Lung microvascular endothelial cell (primary cell): ENCODE data around the gene CPZ. TPM values are rescaled to one million over a fixed set of nuclear protein-coding genes. Genes with fewer than 3 reads are reported as not detected.
"Not testable (repeated sequence)": the region's sequence is repeated elsewhere in the genome, so short reads cannot be mapped to it uniquely, and the experiment has no call there.

ENCODE experiments used
- DNase-seq, 2 donors: peaks; one replicate each; pipeline versions ENCODE4 v3.0.0 to v3.0.0-alpha.2; 2010; ENCODE audit warnings: low read depth in 2 of 2
- total RNA-seq: library from RNA; depleted of rRNA; stranded (reverse); fragments of >200 nt; gene quantifications from 2 replicates; pipeline ENCODE4 v1.2.1, GENCODE V29; 2014

Gene CPZ
- total RNA-seq, 1 donor from 2014 or later, result not detected

- not testable (repeated sequence) for DNase-seq
These were observed 43.5 kb downstream of the CPZ start for GRCh38 chr4:8635897-8636554.

DNA sequence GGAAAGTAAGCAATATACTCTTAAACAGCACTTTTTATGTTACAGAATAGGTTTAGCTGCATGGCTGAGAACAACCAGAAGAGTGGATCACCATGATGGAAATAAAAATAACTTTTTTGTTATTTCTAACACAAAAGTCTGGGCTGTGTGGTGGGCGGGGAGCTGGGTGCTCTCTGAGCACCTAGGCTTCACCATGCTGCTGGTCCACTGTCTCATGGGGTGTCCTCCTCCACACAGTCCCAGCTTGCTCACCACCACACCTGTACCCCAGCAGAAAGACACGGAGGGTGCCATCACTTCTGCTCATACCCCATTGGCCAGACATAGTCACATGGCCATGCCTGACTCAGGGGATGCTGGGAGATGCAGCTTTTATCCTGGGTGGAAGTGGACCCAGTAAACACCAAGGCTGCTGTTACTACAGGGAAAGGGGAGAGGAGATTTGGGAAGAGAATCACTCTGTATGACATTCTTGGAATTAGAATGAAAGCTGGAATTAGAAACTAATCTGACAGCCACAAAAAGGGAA, 45.0 kb downstream of the CPZ start:
- DNase-seq, result no peak

GRCh38 chr4:8639021-8639420, 46.5 kb downstream of the CPZ start:
- DNase-seq, result no peak

- DNase-seq, result no peak
These were observed 47.5 kb downstream of the CPZ start for GRCh38 chr4:8639777-8640720.

GRCh38 chr4:8640816-8641215, 48.3 kb downstream of the CPZ start:
- no peak for DNase-seq

DNA sequence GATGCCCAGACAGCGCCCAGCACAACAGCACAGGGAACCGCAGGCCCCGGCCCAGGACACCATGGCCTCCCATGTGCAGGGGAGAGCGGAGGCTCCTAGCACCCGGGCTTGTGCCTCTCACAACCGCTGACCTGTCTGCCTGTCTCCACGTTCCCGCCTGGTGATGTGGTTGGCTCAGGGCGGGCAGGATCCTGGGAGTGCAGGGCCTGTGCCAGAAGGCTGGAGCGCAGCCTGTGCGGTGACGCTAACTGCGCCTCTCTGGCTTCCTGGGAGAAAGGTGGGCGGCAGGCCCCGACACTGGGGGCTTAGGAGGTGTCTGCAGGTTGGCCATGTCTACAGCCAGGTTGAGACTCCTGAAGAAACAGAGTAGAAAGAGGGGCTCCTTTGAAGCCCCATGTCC, 48.7 kb downstream of the CPZ start:
- no peak for DNase-seq

DNA sequence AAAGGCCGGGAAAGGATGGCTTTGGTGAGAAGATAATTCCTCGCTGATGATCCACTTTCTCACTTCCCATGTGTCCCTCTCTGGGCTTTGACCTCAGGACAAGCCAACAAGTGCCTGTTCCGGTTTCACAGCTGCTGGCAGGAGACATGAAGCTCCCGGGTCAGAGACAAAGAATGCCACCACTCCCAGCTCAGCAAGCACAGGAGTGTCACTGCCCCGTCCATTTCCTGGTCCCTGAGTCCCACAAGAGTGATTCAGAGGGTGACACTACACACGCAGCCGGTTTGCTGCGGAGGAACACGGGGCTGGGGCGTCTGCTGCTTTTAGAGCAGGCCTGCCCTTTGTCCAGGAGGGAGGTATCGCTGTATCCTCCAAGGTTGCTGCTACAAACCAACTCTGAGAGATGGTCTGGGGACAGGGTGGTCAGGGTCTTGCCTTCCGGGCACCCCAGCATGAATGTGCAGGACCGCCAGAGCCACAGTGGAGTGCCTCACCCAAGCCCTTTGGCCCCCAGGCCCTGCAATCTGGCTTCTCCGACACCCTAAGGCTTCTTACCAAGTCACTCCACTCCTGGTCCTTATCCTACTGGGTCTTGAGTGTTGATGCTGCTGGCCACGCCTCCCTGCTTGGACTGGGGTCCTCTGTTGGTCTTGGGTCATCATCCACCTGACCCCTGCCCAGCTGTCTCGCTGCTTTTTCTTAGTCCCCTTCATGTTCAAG, 49.5 kb downstream of the CPZ start:
- DNase-seq, result no peak

- DNase-seq, result no peak
These were observed 50.2 kb downstream of the CPZ start for GRCh38 chr4:8642651-8643321.

- no peak for DNase-seq
These were observed 50.9 kb downstream of the CPZ start for GRCh38 chr4:8643441-8643840.

DNA sequence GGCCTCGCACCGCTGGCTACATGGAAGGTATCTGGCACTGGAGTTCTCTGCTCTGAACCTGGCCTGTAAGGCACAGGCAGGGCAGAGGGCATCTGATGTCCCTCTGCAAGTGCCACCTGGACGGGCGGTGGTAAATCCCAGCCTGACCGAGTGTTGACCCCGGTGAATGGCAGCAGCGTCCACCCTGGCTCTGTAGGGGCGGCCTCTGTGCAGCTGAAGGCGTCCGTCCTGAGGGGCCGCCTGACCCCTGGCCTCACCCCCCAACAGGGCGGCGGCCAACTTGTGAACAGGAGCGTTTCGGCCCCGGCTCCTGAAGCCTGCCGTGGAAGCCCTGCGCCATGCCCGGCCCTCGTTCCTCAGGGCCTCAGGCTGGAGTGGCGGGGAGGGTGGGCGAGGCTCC, 51.4 kb downstream of the CPZ start:
- DNase-seq, result no peak

DNA sequence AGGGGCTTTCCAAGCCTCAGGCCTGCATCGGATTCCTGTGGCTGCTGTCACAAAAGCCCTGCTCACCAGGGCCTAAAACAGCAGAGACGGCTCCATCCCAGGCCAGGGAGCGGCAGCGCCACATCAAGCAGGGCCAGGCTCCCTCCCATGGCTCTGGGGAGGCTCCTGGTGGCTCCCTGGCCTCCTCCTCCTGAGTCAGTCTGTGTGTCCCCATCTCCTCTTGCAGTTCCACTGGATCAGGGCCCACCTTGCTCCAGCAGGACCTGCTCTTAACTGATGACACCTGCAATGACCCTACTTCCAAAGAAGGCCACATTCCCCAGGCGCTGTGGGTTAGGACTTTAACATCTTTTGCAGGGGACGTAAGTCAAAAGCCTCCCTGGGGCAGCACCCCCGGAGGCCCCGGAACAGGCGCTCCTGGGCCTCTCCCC, 51.9 kb downstream of the CPZ start:
- no peak for DNase-seq

DNA sequence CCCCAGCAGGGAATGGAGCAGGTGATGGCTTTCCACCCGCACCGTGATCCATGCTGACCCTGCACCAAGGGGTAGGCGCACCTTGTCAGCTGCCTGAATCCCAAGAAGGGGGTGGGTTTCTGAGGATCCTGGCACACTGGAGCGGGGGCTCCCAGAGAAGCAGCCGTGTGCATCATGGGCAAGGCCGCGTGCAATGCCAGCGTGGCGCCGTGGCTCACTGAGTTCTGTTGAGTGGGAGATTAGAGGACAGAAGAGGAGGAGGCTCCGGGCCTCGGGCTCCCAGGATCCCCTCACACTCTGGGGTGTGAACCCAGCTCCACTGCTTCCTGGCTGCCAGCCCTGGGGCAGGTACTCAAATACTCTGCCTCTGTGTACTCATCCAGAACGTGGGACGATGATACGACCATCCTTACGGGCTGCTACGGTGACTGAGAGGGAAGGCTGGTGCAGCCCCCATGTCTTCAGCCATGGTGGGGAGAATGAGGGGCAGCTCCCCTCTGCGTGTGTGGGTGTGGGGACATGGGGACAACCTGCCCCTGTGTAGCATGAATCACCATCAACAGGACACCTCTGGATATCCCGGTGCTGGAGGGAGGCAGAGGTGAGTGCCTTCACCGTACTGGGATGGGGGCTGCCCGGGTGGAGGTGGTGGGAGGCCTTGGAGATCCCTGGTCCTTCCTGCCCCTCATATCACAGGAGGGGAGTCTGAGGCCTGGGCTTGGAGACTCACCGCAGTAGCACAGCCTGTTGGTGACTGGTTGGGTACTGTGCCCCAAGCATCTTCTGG, 52.6 kb downstream of the CPZ start:
- no peak for DNase-seq

GRCh38 chr4:8645753-8646124, 53.2 kb downstream of the CPZ start:
- DNase-seq, result no peak

DNA sequence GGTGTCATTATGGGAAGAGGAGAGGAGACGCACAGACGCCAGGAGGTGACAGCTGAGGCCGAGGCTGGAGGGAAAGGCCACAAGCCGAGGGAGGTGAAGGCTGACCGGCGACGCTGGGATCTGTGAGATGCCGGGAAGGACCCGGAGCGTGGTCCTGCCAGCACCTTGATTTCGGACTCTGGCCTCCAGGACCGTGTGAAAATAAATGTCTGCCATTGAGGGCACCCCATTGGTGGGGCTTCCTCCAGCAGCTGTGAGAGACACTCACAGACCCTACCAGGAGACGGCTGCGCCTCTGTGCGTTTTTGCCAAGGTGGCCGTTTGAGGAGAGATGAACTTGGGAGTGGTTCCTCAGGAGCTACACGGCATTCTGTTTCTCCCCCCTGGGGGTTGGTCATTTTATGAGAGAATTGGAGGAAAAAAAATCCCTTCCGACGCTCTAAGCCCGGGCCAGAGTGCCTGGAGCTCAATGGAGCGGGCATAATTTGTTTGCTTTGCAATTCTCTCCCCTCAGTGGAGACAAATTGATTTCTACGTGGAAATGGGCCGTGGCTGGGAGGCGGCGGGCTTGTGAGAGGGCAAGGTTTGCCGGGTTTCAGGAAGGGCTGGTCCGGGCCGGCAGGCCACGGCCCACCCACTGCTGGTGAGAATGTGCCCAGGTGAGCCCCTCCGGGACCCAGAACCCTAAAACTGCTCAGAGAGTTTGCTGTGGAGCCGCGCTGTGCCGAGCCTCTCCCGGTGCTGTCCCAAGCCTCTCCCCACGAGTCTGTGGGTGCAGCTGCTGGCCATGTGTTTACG, 53.9 kb downstream of the CPZ start:
- DNase-seq, result no peak

DNA sequence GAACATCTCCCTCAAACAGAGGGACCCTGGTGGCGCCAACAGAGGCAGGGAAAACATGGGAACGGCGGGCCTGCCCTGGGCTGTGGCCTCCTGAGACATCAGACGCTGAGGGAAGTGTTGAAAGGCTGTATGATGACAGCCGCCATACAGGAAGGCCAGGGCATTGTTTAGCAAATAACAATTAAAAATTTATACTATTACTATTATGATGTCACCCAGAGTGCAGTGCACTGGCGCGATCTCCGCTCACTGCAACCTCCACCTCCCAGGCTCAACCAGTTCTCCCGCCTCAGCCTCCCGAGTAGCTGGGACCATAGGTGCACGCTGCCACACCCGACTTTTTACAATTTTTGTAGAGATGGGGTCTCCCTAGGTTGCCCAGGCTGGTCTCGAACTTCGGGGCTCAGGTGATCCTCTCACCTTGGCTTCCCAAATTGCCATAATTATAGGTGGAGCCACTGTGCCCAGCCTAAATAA, 54.6 kb downstream of the CPZ start:
- no peak for DNase-seq

DNA sequence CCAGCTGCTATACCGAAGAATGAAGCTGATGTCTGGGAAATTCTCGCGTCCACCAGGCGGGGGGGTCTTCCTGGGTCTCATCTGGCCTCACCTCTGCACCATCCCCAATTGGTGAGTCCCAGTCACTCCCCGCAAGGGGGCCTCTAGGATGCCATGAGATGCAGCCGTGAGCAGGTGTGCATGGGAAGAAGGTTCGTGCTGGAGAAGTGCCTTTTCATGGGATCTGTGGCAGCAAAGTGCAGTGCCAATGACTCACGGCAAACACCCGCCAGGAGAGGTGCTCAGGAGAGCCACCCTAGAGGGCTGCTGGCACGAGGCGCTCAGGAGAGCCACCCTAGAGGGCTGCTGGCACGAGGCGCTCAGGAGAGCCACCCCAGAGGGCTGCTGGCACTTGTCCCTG, 55.1 kb downstream of the CPZ start:
- no peak for DNase-seq

DNA sequence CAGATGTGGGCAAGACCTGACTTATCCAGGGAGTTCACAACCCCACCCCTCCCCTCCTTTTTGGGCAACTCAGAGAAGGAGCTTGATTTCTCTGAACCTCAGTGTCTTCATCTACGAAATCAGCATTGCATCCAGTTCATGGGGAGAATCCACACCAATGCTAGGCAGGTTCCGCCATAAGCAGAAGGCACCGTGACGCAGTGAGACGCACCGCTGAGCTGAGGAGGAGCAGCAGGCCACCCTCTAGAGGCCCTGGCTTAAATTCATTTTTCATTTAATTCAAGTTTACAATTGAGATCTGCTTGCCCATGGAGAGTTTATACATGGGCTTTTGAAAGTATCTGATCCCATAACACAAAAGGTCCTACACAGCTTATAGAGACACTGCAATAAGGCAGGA, 55.7 kb downstream of the CPZ start:
- DNase-seq, result no peak

- no peak for DNase-seq
These were observed 56.5 kb downstream of the CPZ start for GRCh38 chr4:8648816-8649630.
